Medulla oblongata (tissue), 1 donor: Measurements from ENCODE around the gene TLE3.
A peak's percentile ranks its signal among the peaks of the same experiment; 100 is the strongest.

ENCODE experiments used
- DNase-seq: peaks from one replicate; pipeline ENCODE4 v3.0.0-alpha.2; 2015; ENCODE audit errors: extremely low spot score

Gene TLE3

DNA sequence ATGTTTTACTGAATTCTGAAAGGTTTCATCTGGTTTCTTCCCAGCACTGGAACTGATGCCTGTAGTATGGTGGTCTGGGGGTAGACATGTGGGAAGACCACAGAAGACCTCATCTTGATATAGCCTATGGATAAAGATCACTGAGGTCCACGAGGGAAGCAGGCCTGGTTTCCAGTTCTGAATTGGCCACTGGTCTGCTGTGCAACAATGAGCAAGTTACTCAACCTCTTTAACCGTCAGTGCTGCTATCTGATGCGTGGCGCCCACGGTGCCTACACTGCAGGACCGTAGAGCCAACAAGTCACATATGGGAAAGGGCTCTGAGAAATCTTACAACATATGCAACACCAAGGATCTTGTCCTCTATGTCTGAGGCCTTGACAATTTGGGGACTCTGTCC lies 13.3 kb downstream of the TLE3 start:
- no peak for DNase-seq

DNA sequence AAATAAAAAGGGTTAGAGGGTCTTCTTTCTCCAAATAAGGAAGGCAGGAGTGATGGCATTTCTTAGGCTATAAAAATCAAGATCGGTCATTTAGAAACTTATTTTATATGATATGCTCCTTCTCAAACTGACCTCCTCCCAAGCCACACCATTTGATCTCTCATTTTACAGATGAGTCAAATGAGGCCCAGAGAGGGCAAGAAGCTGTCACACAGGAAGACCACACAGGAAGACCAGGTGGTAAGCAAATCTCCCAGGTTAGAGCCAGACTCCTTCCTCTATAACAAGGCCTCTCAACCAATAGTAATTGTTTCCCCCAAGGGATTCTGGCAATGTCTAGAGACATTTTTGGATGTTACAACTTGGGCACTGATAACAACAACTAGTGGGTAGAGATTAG lies 13.8 kb downstream of the TLE3 start:
- DNase-seq = no peak

DNA sequence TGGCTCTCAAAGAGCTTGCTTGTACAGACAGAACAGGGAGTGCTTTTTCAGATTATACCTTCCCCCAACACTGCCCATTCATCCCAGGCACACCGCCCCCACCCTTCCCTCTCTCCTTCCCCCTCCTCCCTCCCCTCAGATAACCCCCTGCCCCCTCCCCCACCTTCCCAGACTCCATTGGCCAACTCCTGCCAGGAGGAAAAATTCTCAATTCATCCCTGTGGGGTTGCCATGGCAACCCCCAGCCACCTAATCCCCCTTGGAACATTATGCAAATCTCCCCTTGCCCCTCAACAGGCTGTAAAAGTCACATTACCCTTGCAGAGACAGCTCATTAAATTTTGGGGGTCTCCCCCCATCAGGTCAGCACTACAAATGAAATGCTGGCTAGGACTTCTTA lies 14.3 kb downstream of the TLE3 start:
- no peak for DNase-seq

DNA sequence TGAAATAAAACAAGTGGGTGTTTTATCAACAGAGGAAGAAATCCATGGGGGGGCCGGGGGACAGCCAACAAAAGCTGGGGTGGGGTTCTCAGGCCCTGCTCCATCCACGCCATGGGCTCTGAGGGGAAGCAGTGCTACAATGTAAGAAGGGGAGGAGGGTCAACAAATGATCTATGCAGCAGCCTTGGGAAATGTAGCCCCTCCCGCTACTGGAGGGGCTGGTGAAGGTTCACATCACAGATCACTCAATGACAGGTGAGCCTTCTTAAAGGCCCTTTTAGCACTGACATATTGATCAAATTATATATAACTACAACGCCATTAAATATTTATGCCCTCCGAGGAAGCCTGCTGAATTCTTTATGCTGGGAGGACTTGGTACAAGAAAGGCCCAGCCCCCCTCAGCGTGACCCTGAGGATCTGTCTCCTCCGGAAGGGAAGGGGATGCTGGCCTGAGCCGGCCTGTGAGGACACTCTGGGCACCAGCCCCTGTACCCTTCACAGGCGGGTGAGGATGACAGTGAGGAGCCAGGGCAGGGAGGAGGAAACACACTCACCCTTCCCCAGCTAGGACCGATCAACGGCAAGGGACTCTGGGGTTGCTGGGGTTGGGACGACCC lies 15.3 kb downstream of the TLE3 start:
- DNase-seq = no peak

DNA sequence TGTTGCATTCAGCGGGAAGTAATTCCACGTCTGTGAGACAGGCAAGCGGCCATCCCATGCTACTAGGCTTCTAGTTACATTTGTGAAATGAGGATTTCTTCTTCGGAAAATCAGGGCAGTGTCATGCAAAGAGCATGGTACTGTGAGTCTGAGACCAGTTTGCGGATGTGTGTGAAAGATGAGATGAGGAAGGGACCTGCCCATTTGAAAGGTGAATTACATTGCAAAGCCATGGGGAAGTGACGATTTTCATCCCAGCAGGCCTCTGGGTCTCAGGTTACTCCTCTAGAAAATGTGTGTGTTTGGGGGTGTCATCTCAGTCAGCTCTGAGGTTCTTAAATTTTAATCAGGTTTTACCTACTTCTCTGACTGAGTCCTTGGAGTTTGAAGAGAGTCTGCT lies 16.1 kb downstream of the TLE3 start:
- DNase-seq = no peak

DNA sequence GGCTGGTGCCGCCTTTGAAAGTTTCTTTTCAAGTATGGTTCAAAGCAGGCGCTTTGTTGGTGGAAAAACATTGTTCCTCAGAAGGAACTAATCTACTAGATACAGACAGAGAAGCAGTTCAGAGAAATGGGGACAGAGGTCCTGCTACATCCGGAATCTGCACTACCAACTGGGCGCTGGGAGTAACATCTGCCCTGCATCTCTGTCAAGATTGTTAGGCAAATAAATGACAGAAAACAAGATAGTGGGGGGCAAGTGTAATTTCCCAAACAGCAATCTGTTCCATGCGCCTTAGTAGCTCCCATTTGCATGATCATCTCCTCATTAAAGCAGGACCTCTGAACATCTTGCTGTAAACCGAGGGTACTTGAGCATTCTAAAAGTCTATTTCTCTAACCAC lies 17.4 kb downstream of the TLE3 start:
- no peak for DNase-seq

DNA sequence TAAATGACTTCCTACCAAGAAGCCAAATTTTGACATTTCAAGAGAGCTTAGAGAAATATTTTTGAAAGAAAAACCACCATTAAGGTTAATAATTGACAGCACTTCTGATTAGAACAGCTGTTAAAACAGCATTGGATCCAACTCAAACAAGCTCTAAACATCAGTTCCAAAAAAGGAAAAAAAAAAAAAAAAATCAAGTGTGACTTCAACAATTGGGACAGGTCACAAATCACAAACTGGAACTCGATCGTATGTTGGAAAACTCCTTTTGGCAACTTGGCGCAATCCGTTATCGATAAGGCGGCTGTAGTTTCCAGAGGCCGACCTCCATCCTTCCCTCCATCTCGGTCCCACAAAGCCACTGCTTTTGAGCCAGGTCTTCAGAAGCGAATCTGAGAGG lies 17.8 kb downstream of the TLE3 start:
- no peak for DNase-seq

DNA sequence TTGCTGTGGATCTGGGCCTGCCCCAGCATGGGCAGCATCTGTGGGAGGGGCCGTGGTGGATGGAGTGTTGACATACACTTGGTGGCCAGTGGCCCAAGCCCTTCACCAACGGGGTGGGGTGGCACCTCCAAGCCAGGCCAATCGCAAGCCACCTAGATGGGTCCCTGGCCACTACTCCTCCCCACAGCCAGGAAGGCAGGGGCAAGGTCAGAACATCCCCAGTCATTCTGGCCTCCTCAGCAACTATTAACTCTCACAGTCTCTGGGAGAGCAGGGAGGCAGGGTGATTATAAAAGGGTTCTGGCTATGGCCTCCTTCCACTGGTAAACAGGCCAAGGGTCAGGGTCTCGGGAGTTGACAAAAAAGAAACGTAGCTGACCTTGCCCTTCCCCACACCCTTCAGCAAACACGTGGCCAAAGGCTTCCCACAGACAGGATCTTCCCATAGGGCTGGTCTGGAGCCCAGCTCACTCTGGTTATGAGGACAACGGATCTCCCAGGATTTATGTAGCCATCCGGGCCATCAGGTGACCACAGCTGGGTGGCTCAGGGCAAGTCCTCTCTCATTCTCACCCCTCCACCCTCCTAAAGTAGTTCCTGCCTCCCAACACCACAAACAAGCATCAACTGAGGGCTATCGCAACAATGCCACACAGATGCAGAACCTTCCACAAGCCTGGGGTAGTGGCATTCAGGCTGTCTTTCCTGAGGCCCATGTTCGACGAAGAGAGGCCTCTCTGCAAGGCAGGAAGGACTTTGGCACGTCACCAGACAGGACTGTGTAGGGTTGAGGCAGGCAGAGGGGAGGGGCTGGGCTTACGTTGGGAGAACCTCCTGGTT lies 18.9 kb downstream of the TLE3 start:
- DNase-seq = no peak

DNA sequence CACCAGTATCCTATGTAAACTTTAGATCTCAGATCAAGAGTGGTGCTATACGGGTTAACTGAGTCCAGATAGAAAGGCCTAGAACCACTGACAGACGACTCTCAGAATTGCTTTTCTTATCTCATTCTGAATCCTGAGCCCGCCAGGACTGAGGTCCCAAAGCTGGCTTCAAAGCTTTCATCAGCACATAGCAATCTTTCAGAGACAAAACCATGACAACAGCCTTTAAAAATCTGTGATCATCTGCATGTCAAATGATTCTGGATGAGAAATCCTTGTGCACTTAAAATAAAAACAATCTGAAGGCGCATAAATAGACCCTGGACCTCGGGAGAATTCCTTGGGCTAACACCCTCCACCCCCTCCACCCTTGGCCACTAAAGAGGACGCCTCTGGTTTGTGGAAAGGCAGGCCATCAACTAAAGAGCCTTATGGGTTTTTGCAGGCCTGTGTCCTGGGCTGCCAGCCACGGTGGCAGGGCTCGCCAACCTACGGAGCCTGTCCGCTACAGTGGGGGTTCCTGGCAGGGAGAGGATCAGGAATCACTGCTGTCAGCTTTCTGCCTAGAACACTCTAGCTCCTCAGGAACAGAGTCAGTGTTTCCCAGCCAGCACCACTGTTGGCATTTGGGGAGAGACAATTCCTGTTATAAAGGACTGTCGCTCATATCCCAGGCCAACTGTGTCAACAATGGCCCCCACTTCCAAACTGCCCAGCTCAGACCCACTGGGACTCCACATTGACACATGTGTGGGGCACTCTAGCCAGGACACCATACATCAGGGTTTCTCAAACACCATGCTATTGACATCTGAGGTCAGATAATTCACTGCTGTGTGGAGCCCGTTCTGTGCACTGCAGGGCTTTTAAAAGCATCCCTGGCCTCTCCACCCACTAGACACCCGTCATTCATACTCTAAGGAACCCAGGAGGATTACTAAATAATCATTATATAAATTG lies 20.2 kb downstream of the TLE3 start:
- peak; percentile 76 for DNase-seq

DNA sequence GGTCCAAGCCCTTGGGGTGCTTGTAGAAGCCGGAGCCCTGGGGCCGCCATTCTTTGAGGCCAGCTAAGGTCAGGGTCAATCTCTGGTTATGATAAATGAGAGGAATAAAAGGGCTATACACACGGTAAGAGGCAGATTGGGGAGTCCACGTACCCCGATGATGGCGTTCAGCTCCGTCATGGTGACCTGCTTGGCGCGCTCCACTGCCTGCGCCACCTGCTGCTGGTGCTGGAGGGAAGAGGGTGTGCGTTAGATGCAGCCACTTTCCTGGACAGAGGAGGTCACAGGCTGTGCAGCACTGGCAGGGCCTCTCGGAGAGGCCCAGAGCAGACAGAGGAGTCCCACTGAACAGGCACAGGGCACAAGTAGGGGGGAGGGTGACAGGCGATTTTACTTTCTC lies 23.3 kb downstream of the TLE3 start:
- no peak for DNase-seq

DNA sequence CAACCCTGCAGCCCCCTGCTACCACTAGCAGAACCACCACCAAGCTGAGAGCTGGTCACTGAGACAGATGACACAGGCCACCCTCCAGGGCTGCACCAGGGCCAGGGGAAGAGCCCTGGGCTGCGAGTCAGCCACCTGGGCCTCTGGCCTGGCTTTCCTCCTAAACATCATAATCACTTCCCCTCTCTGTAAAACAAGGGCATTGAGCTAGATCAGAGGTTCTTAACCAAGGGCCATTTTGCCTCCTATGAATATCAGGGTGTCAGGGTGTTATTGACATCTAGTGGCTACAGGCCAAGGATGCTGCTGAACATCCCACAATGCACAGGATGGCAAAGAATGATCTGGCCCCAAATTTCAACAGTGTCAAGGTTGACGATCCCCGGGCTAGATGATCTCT lies 25.2 kb downstream of the TLE3 start:
- no peak for DNase-seq

DNA sequence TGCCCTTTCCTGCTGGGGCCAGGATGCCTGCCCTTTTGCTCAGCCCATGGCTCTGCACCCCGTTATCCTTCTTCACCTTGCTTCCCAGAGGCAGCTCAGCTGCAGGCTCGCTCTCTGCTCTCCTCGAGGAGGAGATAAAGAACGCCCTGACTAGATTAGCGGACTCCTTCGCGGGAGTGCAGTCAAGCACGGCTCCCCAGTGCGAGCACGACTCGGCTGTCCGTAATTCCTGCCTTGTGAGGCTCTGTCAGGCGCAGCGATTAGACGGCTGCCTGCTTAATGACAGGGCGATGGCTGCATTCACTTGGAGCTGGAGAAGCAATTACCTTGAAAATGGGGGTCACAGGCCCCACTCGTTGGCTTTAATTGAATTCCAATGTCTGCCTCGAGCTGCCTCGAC lies 25.9 kb downstream of the TLE3 start:
- DNase-seq = no peak

DNA sequence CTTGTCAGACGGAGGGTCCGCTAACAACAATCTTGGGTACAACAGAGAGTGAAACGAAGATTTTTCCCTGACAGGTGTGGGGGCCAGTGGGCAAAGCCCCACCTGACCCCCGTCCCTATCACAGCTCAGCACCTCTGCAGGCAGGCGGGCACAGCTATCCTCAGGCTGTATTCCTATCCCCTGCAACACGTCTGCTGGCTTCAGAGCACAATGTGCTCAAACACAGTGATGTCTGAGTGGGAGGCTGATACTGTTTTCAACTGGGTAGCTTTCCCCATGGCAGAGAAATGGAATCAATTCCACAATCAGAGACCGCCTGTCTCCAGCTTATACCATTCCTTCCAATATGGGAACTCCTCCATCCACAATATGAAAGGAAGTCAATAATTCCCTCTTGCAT lies 28.0 kb downstream of the TLE3 start:
- no peak for DNase-seq

DNA sequence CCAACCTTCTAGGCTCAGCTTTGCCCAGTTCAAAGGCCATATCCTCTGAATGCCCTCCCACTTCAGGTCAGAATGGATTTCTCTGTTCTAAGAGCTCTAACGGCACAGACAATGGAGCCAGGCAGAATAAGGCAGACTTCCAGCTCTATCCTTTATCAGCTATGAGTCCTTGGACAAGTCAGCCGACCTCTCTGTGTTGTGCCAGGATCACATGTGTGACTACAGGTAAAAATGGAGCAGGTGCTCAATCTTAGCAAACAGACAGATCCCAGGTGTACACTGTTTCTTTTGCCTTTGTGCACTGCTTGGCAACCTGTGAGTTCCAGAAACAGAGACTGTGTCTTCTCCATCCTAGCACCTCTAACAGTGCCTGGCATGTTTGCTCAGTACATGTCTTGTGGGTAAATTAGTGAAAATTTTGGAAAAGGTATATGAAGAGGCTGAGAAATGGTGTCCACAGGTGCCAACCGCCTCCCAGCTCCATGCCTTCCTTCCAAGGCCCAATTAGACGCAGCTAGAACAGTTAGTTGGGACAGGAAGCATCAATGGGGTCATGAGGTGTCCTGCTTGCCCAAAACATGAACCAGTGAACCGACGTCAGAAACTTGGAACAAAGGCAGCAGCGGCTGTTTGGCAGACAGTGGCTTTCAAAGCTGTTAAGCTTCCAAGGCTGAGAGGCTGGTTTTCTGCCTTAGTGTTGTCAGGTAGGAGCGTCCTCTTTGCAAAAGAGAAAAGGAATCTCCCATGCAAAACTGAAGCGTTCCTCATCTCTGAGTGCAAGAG lies 28.7 kb downstream of the TLE3 start:
- DNase-seq = peak; percentile 79

DNA sequence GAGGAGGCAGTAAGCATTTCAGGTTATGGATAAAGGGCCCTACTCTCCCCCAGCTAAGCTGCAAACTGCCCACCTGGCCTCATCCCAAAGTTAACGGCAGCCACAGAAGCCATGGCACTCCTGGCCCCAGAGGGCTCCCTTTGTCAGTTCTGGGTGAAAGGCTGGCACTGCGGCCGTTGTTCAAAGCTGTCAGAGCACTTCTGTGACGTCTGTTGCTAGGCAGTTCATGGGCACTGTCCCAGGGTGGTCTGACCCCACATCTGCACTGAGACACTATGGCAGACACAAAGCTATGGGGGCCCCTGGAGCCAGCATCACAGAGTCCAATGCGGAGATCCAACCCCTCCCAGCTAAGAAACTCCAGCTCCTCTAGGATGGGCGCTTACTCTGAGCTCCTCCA lies 30.0 kb downstream of the TLE3 start:
- DNase-seq = no peak

DNA sequence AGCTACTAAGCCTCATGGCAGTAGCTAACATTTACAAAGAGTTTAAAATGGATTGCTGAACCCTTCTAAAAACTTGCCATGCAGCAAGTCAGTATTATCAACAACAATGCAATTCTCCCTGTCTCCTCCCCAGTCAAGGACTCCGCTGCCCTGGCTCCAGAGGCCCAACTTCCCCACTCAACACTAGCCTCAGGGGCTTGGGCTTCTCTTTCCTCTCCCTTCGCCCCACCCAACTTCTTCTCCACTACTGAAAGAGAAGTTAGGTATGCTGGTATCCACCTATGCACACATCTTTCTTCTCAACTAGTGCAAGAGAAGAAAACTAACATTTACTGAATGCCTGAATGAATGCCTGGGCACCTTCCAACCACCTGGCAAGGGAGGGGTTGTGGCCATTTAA lies 30.7 kb downstream of the TLE3 start:
- DNase-seq = no peak

DNA sequence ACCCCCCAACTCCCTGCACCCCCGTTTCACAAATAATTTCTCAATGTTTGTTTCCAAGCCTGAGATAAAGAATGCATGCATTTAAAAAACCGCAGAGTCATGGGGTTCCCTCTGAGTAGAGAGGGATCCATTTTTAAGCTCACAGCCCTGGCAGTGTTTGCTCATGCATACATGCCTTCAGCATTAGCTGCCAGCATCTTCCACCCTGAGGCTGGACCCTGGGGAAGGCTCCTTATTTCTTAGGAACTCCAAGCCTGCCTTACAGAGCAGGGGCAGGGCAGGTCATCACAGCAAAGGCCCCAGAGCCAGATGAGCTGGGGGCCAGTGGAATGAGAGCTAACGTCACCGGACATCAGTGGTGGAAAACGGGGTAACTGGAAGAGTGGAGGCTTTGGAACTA lies 31.3 kb downstream of the TLE3 start:
- no peak for DNase-seq

DNA sequence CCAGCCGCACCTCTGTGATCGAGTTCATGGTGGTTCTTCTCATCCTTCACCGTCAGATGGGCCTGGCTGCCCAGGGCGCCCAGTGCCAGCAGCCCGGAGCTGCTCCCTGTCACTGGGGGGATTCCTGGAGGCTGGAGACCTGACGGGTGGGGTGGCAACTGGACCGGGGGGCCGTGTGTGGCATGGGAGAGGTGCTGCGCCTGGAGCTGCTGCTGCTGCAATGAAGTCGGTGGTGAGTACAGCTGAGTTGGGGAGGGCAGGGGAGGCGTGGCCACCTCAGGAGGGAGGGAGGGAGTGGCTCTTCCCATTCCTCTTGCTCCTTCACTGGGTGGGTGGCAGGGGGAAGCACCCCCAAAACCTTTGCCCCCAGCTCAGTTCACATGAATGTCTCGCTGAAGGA lies 31.7 kb downstream of the TLE3 start:
- no peak for DNase-seq

DNA sequence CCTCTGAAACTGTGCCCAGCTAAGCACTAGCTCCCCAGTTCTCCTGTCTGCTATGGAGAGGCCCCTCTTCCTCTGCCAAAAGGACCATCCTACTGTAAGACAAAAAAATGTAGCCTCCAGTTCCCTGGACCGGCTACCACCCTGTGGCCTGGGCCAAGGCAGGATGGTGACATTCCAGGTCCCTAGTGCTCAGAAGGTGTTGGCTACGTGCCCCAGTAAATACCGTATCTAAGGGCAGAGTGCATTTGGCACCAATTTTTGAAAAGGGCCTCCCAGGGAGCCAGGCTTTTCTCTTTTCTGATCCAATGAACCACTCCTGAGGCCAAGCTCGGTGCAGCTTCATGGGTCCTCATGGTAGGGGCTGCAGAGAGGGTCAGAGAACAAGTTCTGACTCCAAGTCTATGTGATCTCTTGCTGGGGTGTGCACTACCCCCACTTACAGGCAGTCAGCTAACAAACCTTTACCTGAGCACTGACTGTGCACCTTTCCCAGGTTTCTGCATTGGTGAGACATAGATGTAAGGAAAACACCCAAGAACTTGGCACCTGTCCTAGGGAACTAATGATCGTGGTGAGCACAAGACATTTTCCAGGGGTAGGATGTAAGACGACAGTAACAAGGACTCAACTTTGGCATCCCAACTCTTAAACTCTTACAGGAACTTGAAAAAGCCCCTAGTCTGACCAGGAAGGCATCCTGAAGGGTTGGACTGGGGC lies 32.6 kb downstream of the TLE3 start:
- no peak for DNase-seq

DNA sequence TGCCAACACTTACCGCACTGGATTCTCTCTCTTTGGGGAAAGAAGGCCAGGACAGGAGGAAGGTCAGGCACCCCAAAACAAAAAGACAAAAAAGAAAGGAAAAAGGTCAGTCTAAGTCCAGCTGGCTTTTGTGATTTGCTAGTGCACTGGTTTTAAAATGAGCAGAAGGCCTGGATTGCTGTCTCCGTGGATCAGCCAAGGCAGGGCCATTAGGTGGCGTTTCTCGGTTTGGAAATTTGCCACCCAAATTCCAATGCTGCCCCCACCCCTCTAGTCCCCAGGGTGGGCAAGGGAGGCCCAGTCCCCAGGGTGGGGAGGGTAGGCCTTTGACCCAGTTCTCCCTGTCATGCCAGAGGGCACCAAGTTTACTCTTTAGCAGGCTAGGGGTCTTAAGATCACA lies 33.3 kb downstream of the TLE3 start:
- DNase-seq = no peak

DNA sequence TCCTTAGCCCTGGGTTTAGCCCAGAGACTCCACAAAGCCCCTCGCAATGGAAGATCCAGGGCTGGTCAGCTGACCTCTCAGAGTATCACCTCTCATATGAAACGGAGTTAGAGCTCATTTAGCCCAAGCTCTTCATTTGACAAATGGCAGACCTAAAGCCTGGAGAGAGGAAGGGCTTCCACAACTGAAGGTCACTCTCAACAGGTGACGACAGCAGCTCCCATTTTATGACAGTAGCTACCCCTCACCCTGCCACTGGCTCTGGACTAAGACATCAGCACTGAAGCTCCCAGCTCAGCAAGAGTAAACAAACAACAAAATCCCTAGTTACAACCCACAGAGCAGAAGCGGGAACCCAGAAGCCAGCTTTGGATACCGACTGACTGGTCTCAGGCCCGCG lies 33.7 kb downstream of the TLE3 start:
- no peak for DNase-seq
